Measurements from ENCODE around the gene LATS1.

DNA sequence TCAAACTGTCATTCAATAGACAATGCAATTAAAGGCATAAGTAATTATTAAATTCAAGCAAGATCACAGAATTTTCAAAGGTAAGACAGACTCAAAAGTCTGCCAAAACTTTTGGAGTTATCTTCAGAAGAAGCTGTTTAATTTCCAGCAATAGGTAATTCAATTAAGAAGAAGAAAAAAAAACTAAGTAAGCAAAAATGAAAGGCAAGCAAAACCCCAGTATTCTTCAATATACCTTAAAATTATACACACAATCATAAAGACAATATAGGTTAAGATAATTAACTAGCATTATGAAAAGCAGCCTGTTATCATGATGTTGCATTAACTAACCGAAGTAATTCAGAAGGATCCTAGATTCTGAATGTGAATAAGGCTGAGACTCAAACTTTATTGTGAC is 3.5 kb downstream of the LATS1 start:
- TF ChIP-seq POLR2A (IDR thresholded peaks at IDR 0.05) (no peak), POLR2AphosphoS5 (IDR thresholded peaks at IDR 0.05) (no peak)
- TF ChIP-seq, protein P1, sequence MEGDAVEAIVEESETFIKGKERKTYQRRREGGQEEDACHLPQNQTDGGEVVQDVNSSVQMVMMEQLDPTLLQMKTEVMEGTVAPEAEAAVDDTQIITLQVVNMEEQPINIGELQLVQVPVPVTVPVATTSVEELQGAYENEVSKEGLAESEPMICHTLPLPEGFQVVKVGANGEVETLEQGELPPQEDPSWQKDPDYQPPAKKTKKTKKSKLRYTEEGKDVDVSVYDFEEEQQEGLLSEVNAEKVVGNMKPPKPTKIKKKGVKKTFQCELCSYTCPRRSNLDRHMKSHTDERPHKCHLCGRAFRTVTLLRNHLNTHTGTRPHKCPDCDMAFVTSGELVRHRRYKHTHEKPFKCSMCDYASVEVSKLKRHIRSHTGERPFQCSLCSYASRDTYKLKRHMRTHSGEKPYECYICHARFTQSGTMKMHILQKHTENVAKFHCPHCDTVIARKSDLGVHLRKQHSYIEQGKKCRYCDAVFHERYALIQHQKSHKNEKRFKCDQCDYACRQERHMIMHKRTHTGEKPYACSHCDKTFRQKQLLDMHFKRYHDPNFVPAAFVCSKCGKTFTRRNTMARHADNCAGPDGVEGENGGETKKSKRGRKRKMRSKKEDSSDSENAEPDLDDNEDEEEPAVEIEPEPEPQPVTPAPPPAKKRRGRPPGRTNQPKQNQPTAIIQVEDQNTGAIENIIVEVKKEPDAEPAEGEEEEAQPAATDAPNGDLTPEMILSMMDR (IDR thresholded peaks at IDR 0.05), result no peak
